HepG2 (cell line): ENCODE data around the gene RNASE8. TPM values are rescaled to one million over a fixed set of nuclear protein-coding genes. Genes with fewer than 3 reads are reported as not detected.

Experiments
- ATAC-seq: fragments of 200-7000 bp; cut with Tn5 transposase; 3 replicates; pipeline ENCODE4 v1.9.1; 2020; ENCODE audit warnings: mild to moderate bottlenecking, moderate library complexity
- BruUV-seq: library from RNA; stranded (reverse); fragments of 400-500 nt; replicated peaks from 2 replicates; lab custom pipeline; 2021; lab: Mats Ljungman, UMichigan
- CTCF ChIA-PET: fragments of 300-600 bp; formaldehyde crosslinking; extraction: SDS; loops from one replicate; lab custom pipeline; 2021; ENCODE audit warnings: low total read pairs, inconsistent platforms, low intra/inter-chr PET ratio; lab: Yijun Ruan, JAX
- POLR2A ChIA-PET: fragments of 350-600 bp; sonication (Branson Sonifier 250); formaldehyde crosslinking; loops from one replicate; lab custom pipeline; 2020; ENCODE audit warnings: antibody characterized with exemption, inconsistent platforms; lab: Yijun Ruan, JAX
- DNase-seq: peaks from one replicate; pipeline ENCODE4 v3.0.0-alpha.2; 2015; ENCODE audit warnings: low spot score
- FAIRE-seq: peaks from 3 replicates; lab custom pipeline; 2011; peaks lifted over from hg19 to GRCh38; lab: Jason Lieb, UNC
- H2AFZ ChIP-seq: one replicate; pipeline ENCODE4 v1.6.1; 2011; ENCODE audit warnings: low read length, inconsistent platforms
- H3K27ac ChIP-seq: fragments of 300-600 bp; 3 replicates; pipeline ENCODE4 v1.8.0; 2011; ENCODE audit warnings: mixed run types, mild to moderate bottlenecking, mixed read lengths, low read length, inconsistent platforms; ENCODE audit not compliant: insufficient read depth; ENCODE audit errors: extremely low read length
- H3K27me3 ChIP-seq, 2 experiments: fragments of 200-600 bp in 1 of 2; 2 replicates in 1 of 2; 3 replicates in 1 of 2; pipeline versions ENCODE4 v1.6.0 to v1.8.0; 2011; ENCODE audit warnings: low read length in 2 of 2, mild to moderate bottlenecking in 2 of 2, moderate library complexity in 2 of 2, inconsistent platforms in 1 of 2; ENCODE audit not compliant: insufficient read depth in 2 of 2, control insufficient read depth in 1 of 2
- H3K36me3 ChIP-seq, 2 experiments: fragments of 200-600 bp in 1 of 2; replicated peaks in 1 of 2; 2 replicates in 1 of 2; 3 replicates in 1 of 2; pipeline versions ENCODE4 v1.5.1 to v1.8.0; 2011; ENCODE audit warnings: low read length in 2 of 2, inconsistent platforms in 1 of 2; ENCODE audit not compliant: insufficient read depth in 2 of 2, control insufficient read depth in 1 of 2
- H3K4me1 ChIP-seq: 2 replicates; pipeline ENCODE4 v1.5.1; 2012; ENCODE audit warnings: low read length, inconsistent platforms; ENCODE audit not compliant: insufficient read depth
- H3K4me2 ChIP-seq: 2 replicates; pipeline ENCODE4 v1.6.0; 2011; ENCODE audit warnings: low read depth, low read length, inconsistent platforms
- H3K4me3 ChIP-seq, 3 experiments: fragments of 200-600 bp in 1 of 3; sonication (generic), shearing (Covaris generic) in 1 of 3; replicated peaks in 1 of 3; 2 replicates each; pipeline ENCODE4 v1.5.1; 2011 to 2016; ENCODE audit warnings: low read length in 3 of 3, inconsistent platforms in 2 of 3, low read depth in 2 of 3, mild to moderate bottlenecking in 2 of 3, control low read depth in 1 of 3, mixed read lengths in 1 of 3; ENCODE audit not compliant: insufficient read depth in 1 of 3
- H3K79me2 ChIP-seq: one replicate; pipeline ENCODE4 v1.6.1; 2011; ENCODE audit warnings: low read length, inconsistent platforms; ENCODE audit not compliant: insufficient read depth
- H3K9ac ChIP-seq: 2 replicates; pipeline ENCODE4 v1.6.0; 2011; ENCODE audit warnings: mild to moderate bottlenecking, low read depth, low read length, inconsistent platforms; ENCODE audit not compliant: insufficient read depth
- H3K9me3 ChIP-seq: 2 replicates; pipeline ENCODE4 v1.5.1; 2012; ENCODE audit warnings: mild to moderate bottlenecking, low read length
- H4K20me1 ChIP-seq: 2 replicates; pipeline ENCODE4 v1.6.0; 2011; ENCODE audit warnings: inconsistent platforms, mild to moderate bottlenecking, low read length, moderate library complexity; ENCODE audit not compliant: insufficient read depth
- DPF2 ChIP-seq: sonication (generic); formaldehyde crosslinking; IDR thresholded peaks from 2 replicates; pipeline ENCODE4 v1.4.0; 2020; ENCODE audit warnings: mild to moderate bottlenecking, low read depth, missing genetic modification reagents, borderline replicate concordance
- HNRNPK ChIP-seq: fragments of 200-400 bp; formaldehyde crosslinking; IDR thresholded peaks from 2 replicates; pipeline ENCODE4 v1.6.1; 2018; ENCODE audit warnings: low read length, low read depth, moderate library complexity, mild to moderate bottlenecking; ENCODE audit not compliant: poor library complexity, severe bottlenecking
- MZF1 ChIP-seq: sonication (generic); formaldehyde crosslinking; IDR thresholded peaks from 2 replicates; pipeline ENCODE4 v1.8.1; 2023; ENCODE audit warnings: mild to moderate bottlenecking, missing genetic modification reagents, borderline replicate concordance
- NBN ChIP-seq: fragments of 450-650 bp; conservative IDR thresholded peaks from 2 replicates; pipeline ENCODE4 v1.6.1; 2017
- NR2F2 ChIP-seq: IDR thresholded peaks from 2 replicates; pipeline ENCODE4 v1.6.1; 2012; ENCODE audit warnings: low read depth, inconsistent platforms, borderline replicate concordance
- PCBP2 ChIP-seq: fragments of 200-400 bp; formaldehyde crosslinking; optimal IDR thresholded peaks from 2 replicates; pipeline ENCODE3; 2018; ENCODE audit warnings: low read length, low read depth; ENCODE audit not compliant: poor library complexity, severe bottlenecking
- PRPF4 ChIP-seq: fragments of 200-400 bp; formaldehyde crosslinking; IDR thresholded peaks from 2 replicates; pipeline ENCODE4 v1.6.1; 2016; ENCODE audit warnings: low read length, low read depth; ENCODE audit not compliant: poor library complexity, severe bottlenecking
- RBFOX2 ChIP-seq: fragments of 200-400 bp; formaldehyde crosslinking; IDR thresholded peaks from 2 replicates; pipeline ENCODE4 v1.6.1; 2017; ENCODE audit warnings: low read depth, mild to moderate bottlenecking, low read length
- RORA ChIP-seq: sonication (generic); formaldehyde crosslinking; IDR thresholded peaks from 2 replicates; pipeline ENCODE4 v1.5.0; 2020; ENCODE audit warnings: mild to moderate bottlenecking, missing genetic modification reagents, moderate library complexity
- SOX6 ChIP-seq, 2 experiments: fragments of 450-650 bp in 1 of 2; sonication (generic) in 1 of 2; formaldehyde crosslinking in 1 of 2; IDR thresholded peaks; 2 replicates each; pipeline versions ENCODE4 v1.4.0 to v1.6.1; 2017 to 2020; ENCODE audit warnings: antibody characterized with exemption in 1 of 2, mild to moderate bottlenecking in 1 of 2, missing genetic modification reagents in 1 of 2
- SRY ChIP-seq: sonication (generic); formaldehyde crosslinking; IDR thresholded peaks from 2 replicates; pipeline ENCODE4 v1.8.0; 2022; ENCODE audit warnings: mild to moderate bottlenecking, missing genetic modification reagents
- TP53 ChIP-seq: sonication (generic); formaldehyde crosslinking; conservative IDR thresholded peaks from 2 replicates; pipeline ENCODE4 v1.4.0; 2020; ENCODE audit warnings: missing genetic modification reagents
- ZNF234 ChIP-seq: sonication (generic); formaldehyde crosslinking; conservative IDR thresholded peaks from 2 replicates; pipeline ENCODE4 v1.5.1; 2020; ENCODE audit warnings: mild to moderate bottlenecking, missing genetic modification reagents
- ZNF317 ChIP-seq: sonication (generic); formaldehyde crosslinking; IDR thresholded peaks from 2 replicates; pipeline ENCODE4 v1.5.0; 2020; ENCODE audit warnings: mild to moderate bottlenecking, missing genetic modification reagents
- ZNF33B ChIP-seq: sonication (generic); formaldehyde crosslinking; IDR thresholded peaks from 2 replicates; pipeline ENCODE4 v1.5.1; 2020; ENCODE audit warnings: mild to moderate bottlenecking, missing genetic modification reagents
- ZNF570 ChIP-seq: sonication (generic); formaldehyde crosslinking; IDR thresholded peaks from 2 replicates; pipeline ENCODE4 v1.4.0; 2020; ENCODE audit warnings: mild to moderate bottlenecking, missing genetic modification reagents, borderline replicate concordance
- ZSCAN29 ChIP-seq: sonication (generic); formaldehyde crosslinking; conservative IDR thresholded peaks from 2 replicates; pipeline ENCODE4 v1.4.0; 2020; ENCODE audit warnings: mild to moderate bottlenecking, missing genetic modification reagents
- WGBS: methylation state at CpG from one replicate; pipeline ENCODE4 v1.1.6; 2017; ENCODE audit warnings: low lambda C conversion rate; 5-methylcytosine and 5-hydroxymethylcytosine counted together
- in situ Hi-C: cut with HindIII; loops from 2 replicates; pipeline ENCODE4 v1.10.0; 2017; ENCODE audit warnings: low pct_unique_long_range_greater_than_20kb; ENCODE audit not compliant: extremely low pct_ligation_motif_present
- intact Hi-C: fragments of 100-400 bp; cut with micrococcal nuclease; formaldehyde crosslinking; loops from one replicate; pipeline ENCODE4 v1.10.0; 2022; ENCODE audit not compliant: unreplicated experiment
- polyA plus RNA-seq, 8 experiments: library from polyadenylated mRNA; depleted of rRNA in 3 of 8; stranded (reverse) in 7 of 8; unstranded in 1 of 8; fragments of >200 nt; fragmentation: Illumina TruSeq in 4 of 8; extraction: Trizol in 4 of 8; gene quantifications; 2 replicates each; pipeline versions ENCODE4 v1.2.1 to v1.2.3, GENCODE V29; 2011 to 2016; ENCODE audit warnings: low read depth in 4 of 8, missing spikeins in 1 of 8, mixed read lengths in 1 of 8; ENCODE audit not compliant: insufficient read depth in 1 of 8
- total RNA-seq, 5 experiments: library from RNA; depleted of rRNA; stranded (reverse); fragments of >200 nt; fragmentation: Illumina TruSeq; extraction: Trizol; gene quantifications; 2 replicates each; pipeline ENCODE4 v1.2.3, GENCODE V29; 2016; ENCODE audit warnings: low read depth in 1 of 5
- TF ChIP-seq, protein P1 (sequence below): sonication (generic); formaldehyde crosslinking; IDR thresholded peaks from 2 replicates; pipeline ENCODE4 v1.8.0; 2022; ENCODE audit warnings: mild to moderate bottlenecking, missing genetic modification reagents, moderate library complexity
- TF ChIP-seq, protein P2 (sequence below): sonication (generic); formaldehyde crosslinking; IDR thresholded peaks from 2 replicates; pipeline ENCODE4 v1.5.1; 2020; ENCODE audit warnings: mild to moderate bottlenecking, missing genetic modification reagents, borderline replicate concordance

The RNASE8 gene
- total and polyA plus RNA-seq, 2 of the 13 experiments (the other 11 are each of a cell fraction or from before 2014, with no cell fraction given), result not detected

DNA sequence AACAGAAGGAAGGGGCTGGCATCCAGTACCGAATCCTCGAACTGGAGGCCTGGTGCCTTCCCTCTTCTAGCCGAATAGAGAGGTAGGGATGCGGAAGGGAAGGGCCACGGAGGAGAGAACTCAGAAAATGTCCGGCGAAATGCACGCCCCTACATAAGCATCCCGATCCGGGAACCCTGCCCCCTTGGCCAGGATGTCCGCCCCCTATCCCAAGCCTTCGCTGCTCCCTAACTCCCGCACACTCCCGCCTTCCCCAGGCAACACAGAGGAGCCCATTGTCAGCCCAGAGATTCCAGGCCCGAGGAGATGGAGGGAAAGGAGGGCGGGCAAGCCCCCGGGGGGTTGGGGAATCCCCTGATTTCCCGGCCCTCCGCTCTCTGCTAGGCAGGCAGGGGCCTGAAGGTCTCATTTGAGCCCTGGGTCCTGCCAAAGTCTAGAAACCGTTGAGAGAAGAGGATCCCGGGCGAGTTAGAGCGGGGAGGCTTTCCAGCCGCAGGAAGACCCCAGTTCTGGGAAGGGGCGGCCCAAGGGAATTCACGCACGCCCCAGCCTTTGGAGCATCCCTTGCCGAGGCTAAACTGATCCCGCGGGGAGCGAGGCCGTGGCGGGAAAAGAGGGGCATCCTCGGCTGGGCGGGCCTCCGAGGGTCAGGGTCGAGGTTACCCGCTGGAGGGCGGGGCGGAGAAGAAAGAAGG is 11.9 kb downstream of the RNASE8 start (continued):
- peak; percentile 66 for TF ChIP-seq ZSCAN29 (CRISPR knock-in tag)
- no peak for TF ChIP-seq SOX6 (IDR thresholded peaks at IDR 0.05)
- TF ChIP-seq SOX6 (CRISPR knock-in tag; IDR thresholded peaks at IDR 0.05), result peak; percentile 56; the same call in 1 of the 2 replicates

DNA sequence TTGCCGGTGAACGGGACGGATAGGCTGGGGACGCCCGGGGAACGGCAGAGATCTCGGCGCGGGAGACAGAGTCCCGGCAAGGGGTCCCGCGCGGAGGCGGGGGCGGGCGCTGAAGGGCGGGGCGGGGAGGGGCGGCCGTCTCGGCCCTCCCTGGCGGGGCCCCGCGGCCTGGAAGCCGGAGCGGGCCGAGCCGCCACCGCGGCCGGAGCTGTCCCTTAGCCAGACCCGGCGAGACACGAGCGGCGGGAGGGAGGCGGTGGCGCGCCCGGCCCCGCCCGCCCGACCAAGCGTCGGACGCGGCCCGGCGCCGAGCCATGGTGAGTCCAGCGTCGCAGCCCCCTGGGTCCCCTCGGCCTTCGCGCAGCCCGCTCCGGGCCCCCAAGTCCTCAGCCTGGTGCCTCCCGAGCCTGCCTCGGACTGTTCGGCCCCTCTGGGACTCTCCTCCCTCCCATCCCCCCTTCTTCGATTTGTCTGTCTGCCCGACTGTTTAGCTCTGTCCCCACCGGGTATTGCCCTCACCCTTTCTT is 12.5 kb downstream of the RNASE8 start, which contains the start of gene ARHGEF40:
ARHGEF40 (plus strand) TSS at position 222 of the 527 bp plus-strand sequence; CDS start at position 315, 93 bp downstream.
- Histone ChIP-seq H3K9ac (peak within 1 kb of the TSS; percentile 80), H3K4me1 (peaks cover 58% of the 10 kb centered on the region), H3K36me3 (peaks cover 7 to 13% of the 10 kb centered on the region in 2 experiments; a peak in 4 of 5 replicates), H3K27me3 (peaks cover 0 to 7% of the 10 kb centered on the region in 2 experiments; a peak in 1 of 5 replicates), H4K20me1 (no peaks in the 10 kb centered on the region), H3K79me2 (peaks cover 6% of the 10 kb centered on the region), H2AFZ (no peak within 1 kb of the TSS), H3K27ac (peak within 1 kb of the TSS; percentile 77), H3K4me3 (peak within 1 kb of the TSS; percentile 86 to 90 (median 87)), H3K4me2 (peak within 1 kb of the TSS; percentile 87), H3K9me3 (no peaks in the 10 kb centered on the region)
- FAIRE-seq (no peak), DNase-seq (no peak), ATAC-seq (peak; percentile 54)
- intact Hi-C loops, result loop anchor here (1.0 kb wide), 1 partner anchor 56 kb away; no protein-coding TSS in a partner anchor
- ChIA-PET CTCF (interaction anchor here (5.8 to 7.5 kb wide), 4 partner anchors 20 to 55 kb away, joined by 35 to 135 read pairs (median 60); no protein-coding TSS in a partner anchor), POLR2A (interaction anchor here (0.6 to 6.7 kb wide), 22 partner anchors 8 to 727 kb away, joined by 3 to 141 read pairs (median 14); partner anchors contain the start of genes NDRG2, RNASE4, RNASE8 and TMEM253)
- WGBS, result under 1% methylated on average over 27 of the region's 63 CpGs
- BruUV-seq, result no TSS peak
- in situ Hi-C loops, result no loop called here
- TF ChIP-seq, protein P1, sequence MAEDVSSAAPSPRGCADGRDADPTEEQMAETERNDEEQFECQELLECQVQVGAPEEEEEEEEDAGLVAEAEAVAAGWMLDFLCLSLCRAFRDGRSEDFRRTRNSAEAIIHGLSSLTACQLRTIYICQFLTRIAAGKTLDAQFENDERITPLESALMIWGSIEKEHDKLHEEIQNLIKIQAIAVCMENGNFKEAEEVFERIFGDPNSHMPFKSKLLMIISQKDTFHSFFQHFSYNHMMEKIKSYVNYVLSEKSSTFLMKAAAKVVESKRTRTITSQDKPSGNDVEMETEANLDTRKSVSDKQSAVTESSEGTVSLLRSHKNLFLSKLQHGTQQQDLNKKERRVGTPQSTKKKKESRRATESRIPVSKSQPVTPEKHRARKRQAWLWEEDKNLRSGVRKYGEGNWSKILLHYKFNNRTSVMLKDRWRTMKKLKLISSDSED, result no peak
- TF ChIP-seq NR2F2 (no peak), ZNF317 (CRISPR knock-in tag) (no peak), ZNF570 (CRISPR knock-in tag) (no peak), SRY (CRISPR knock-in tag) (no peak), DPF2 (CRISPR knock-in tag) (0 out of 2 replicates have a peak, but pooled peaks have one; percentile 7), RORA (CRISPR knock-in tag) (no peak), PCBP2 (no peak), ZNF33B (CRISPR knock-in tag) (0 out of 2 replicates have a peak, but pooled peaks have one; percentile 11), PRPF4 (no peak), MZF1 (no peak), TP53 (CRISPR knock-in tag) (no peak), ZNF234 (no peak), NBN (no peak), HNRNPK (peak; percentile 77), RBFOX2 (peak; percentile 76)
- TF ChIP-seq, protein P2, sequence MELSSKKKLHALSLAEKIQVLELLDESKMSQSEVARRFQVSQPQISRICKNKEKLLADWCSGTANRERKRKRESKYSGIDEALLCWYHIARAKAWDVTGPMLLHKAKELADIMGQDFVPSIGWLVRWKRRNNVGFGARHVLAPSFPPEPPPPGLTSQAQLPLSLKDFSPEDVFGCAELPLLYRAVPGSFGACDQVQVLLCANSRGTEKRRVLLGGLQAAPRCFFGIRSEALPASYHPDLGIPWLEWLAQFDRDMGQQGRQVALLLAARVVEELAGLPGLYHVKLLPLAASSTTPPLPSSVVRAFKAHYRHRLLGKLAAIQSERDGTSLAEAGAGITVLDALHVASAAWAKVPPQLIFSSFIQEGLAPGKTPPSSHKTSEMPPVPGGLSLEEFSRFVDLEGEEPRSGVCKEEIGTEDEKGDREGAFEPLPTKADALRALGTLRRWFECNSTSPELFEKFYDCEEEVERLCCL (CRISPR knock-in tag), result no peak; the same call in 1 of the 2 replicates
